ENCODE data around the gene FBRS. TPM values are rescaled to one million over a fixed set of nuclear protein-coding genes. Genes with fewer than 3 reads are reported as not detected.

Gene FBRS
- 68.6 TPM for total RNA-seq
- long read RNA-seq, partial matches to known transcripts: 54 of 64 reads
- long read RNA-seq, other reads (novel, unspliced or antisense): 1 of 64 reads

GRCh38 chr16:30657866-30658730, at the start of gene FBRS:
Gene FBRS (plus strand): TSS chr16:30658431. CDS start chr16:30659519, 1,088 bp downstream.
- H3K27ac ChIP-seq: peak within 1 kb of the TSS; percentile 98
- peaks cover 45% of the 10 kb centered on the region for H3K4me1 ChIP-seq
- peaks cover 64% of the 10 kb centered on the region for H3K36me3 ChIP-seq
- intact Hi-C loops (cut with DNase I): no loop called here
- no peaks in the 10 kb centered on the region for H3K27me3 ChIP-seq (ENCODE audit: low read depth)
- peak; percentile 84 for TF ChIP-seq CTCF (IDR thresholded peaks at IDR 0.05)
- peak within 1 kb of the TSS; percentile 79 for H3K4me3 ChIP-seq
- peak; percentile 92 to 94 for ATAC-seq
- peak; percentile 100 for DNase-seq
- no peaks in the 10 kb centered on the region for H3K9me3 ChIP-seq

- Histone ChIP-seq H3K4me3 (peak overlapping the region; percentile 99), H3K27ac (peak overlapping the region; percentile 100), H3K27me3 (ENCODE audit: low read depth) (no peaks in the 10 kb centered on the region), H3K9me3 (no peaks in the 10 kb centered on the region), H3K36me3 (peaks cover 41% of the 10 kb centered on the region), H3K4me1 (peaks cover 14% of the 10 kb centered on the region)
- peak; percentile 83 to 86 for ATAC-seq
- intact Hi-C loops (cut with DNase I): no loop called here
- TF ChIP-seq CTCF (IDR thresholded peaks at IDR 0.05): no peak
- peak; percentile 74 for DNase-seq
Observed at GRCh38 chr16:30609002-30609925, 49.0 kb upstream of the FBRS start.

- H3K9me3 ChIP-seq: no peaks in the 10 kb centered on the region
- H3K4me1 ChIP-seq: peaks cover 14% of the 10 kb centered on the region
- H3K4me3 ChIP-seq: peak within 1 kb of the TSS; percentile 99
- peak within 1 kb of the TSS; percentile 100 for H3K27ac ChIP-seq
- DNase-seq: peak; percentile 88
- peak; percentile 97 to 98 for ATAC-seq
- no peak for TF ChIP-seq CTCF (IDR thresholded peaks at IDR 0.05)
- no peaks in the 10 kb centered on the region for H3K27me3 ChIP-seq (ENCODE audit: low read depth)
- intact Hi-C loops (cut with DNase I): no loop called here
- H3K36me3 ChIP-seq: peaks cover 32% of the 10 kb centered on the region
Observed at GRCh38 chr16:30609926-30610839, 48.0 kb upstream of the FBRS start, which contains the start of gene ZNF689. Gene ZNF689 (minus strand): TSS chr16:30610389. CDS start chr16:30610041, 348 bp downstream.

- no peaks in the 10 kb centered on the region for H3K4me1 ChIP-seq
- peak; percentile 67 for TF ChIP-seq CTCF (IDR thresholded peaks at IDR 0.05)
- intact Hi-C loops (cut with DNase I): no loop called here
- H3K4me3 ChIP-seq: no peak overlapping the region
- ATAC-seq: peak; percentile 80 to 89
- no peaks in the 10 kb centered on the region for H3K9me3 ChIP-seq
- peak; percentile 78 for DNase-seq
- no peaks in the 10 kb centered on the region for H3K36me3 ChIP-seq
- H3K27me3 ChIP-seq (ENCODE audit: low read depth): no peaks in the 10 kb centered on the region
- no peak overlapping the region for H3K27ac ChIP-seq
Observed at GRCh38 chr16:30615358-30616091, 42.7 kb upstream of the FBRS start.
